ENCODE data around the gene RIT1.

- TF ChIP-seq CTCF (IDR thresholded peaks at IDR 0.05; ENCODE audit: insufficient read depth, low read length) = no peak
- TF ChIP-seq POLR2AphosphoS5 (IDR thresholded peaks at IDR 0.05; ENCODE audit: low read depth) = peak; percentile 90
Observed at GRCh38 chr1:155911156-155912055, at the start of gene RIT1.
